Breast epithelium (tissue), 4 donors: ENCODE results near the gene BTAF1. TPM values are rescaled to one million over a fixed set of nuclear protein-coding genes. Genes with fewer than 3 reads are reported as not detected.

Source experiments
- DNase-seq, 2 donors: peaks; one replicate each; pipeline ENCODE4 v3.0.0-alpha.2; 2019; ENCODE audit warnings: low spot score in 2 of 2
- H3K27ac ChIP-seq, 2 donors: fragments of 200-600 bp; sonication (generic) in 1 of 2; one replicate each; pipeline ENCODE4 v1.5.1; 2016 to 2019; ENCODE audit warnings: mild to moderate bottlenecking in 1 of 2
- H3K27me3 ChIP-seq, 2 donors: fragments of 200-600 bp; sonication (generic) in 1 of 2; one replicate each; pipeline versions ENCODE4 v1.5.1 to v1.6.0; 2017 to 2019; ENCODE audit warnings: control low read depth in 1 of 2, mild to moderate bottlenecking in 1 of 2
- H3K36me3 ChIP-seq: fragments of 200-600 bp; one replicate; pipeline ENCODE4 v1.5.1; 2019
- H3K4me1 ChIP-seq, 2 donors: fragments of 200-600 bp; sonication (generic); one replicate each; pipeline ENCODE4 v1.5.1; 2016 to 2019; ENCODE audit warnings: control low read depth in 1 of 2
- H3K4me3 ChIP-seq, 3 donors: fragments of 200-600 bp; sonication (generic); 1 replicate in 2 of 3; 2 replicates in 1 of 3; pipeline ENCODE4 v1.5.1; 2016 to 2019; ENCODE audit warnings: mild to moderate bottlenecking in 3 of 3, moderate library complexity in 2 of 3
- H3K9me3 ChIP-seq, 2 donors: fragments of 200-600 bp; sonication (generic) in 1 of 2; one replicate each; pipeline ENCODE4 v1.5.1; 2016 to 2019; ENCODE audit warnings: control low read depth in 1 of 2
- CTCF ChIP-seq, 3 donors: fragments of 450-650 bp; IDR thresholded peaks; one replicate each; pipeline ENCODE4 v1.5.1; 2016 to 2017; ENCODE audit warnings: antibody characterized with exemption in 3 of 3, mild to moderate bottlenecking in 3 of 3, moderate library complexity in 3 of 3
- POLR2A ChIP-seq: fragments of 450-650 bp; IDR thresholded peaks from one replicate; pipeline ENCODE4 v1.6.1; 2016; ENCODE audit warnings: antibody characterized with exemption, mild to moderate bottlenecking, moderate library complexity
- POLR2AphosphoS5 ChIP-seq, 3 donors: sonication (generic); formaldehyde crosslinking; IDR thresholded peaks; one replicate each; pipeline ENCODE4 v1.6.1; 2017; ENCODE audit warnings: antibody characterized with exemption in 3 of 3
- intact Hi-C: fragments of 100-400 bp; cut with DNase I; formaldehyde crosslinking; loops from one replicate; pipeline ENCODE4 v1.15.1; 2023; ENCODE audit warnings: low total_unique reads
- total RNA-seq, 3 donors: library from RNA; depleted of rRNA; stranded (reverse); fragments of >200 nt; gene quantifications; one replicate each; pipeline ENCODE4 v1.1.0, GENCODE V29; 2016

Gene BTAF1
- total RNA-seq, 3 donors from 2014 or later: 51.2 to 105 (median 64.2) TPM

DNA sequence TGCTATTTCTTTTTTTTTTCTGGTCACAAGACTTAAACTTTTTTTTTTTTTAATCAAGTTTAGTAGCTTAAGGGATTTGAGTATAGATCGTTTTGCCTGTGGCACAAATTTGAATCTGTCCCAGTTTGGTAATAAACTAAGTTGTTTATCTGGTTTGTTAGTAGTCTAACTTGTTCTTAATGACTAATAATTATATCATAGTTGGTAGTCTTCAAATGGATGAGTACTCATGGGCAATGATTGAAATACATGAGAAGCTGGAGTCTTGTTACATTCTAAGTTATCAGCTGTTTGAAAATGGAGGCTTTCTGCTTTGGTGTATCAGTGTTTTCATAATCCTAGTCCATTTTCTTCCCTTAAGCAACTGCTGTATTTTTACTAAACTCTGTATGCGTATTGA lies 12.3 kb downstream of the BTAF1 start:
- H3K36me3 ChIP-seq: no peaks in the 10 kb centered on the region
- intact Hi-C loops: no loop called here
- no peaks in the 10 kb centered on the region for H3K4me1 ChIP-seq
- no peaks in the 10 kb centered on the region for H3K9me3 ChIP-seq
- no peaks in the 10 kb centered on the region for H3K27me3 ChIP-seq
- no peak overlapping the region for H3K4me3 ChIP-seq
- DNase-seq: no peak
- no peak overlapping the region for H3K27ac ChIP-seq
- no peak for TF ChIP-seq CTCF (IDR thresholded peaks at IDR 0.05)
- no peak for TF ChIP-seq POLR2AphosphoS5 (IDR thresholded peaks at IDR 0.05)
- TF ChIP-seq POLR2A: no peak

DNA sequence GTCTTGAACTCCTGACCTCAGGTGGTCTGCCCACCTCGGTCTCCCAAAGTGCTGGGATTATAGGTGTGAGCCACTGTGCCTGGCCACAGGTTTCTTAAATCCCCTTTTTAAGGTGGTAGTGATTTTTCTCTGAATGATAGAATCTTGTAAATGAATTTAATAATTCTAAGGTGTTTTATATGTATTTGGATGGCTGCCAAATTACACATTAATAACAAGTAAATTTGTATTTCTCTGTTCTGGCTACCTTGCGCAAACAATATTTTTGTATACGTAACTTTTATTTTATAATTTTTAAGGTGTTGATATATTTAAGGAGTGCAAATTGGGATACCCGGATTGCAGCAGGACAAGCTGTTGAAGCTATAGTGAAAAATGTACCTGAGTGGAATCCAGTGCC lies 16.1 kb downstream of the BTAF1 start:
- Histone ChIP-seq H3K4me1 (no peaks in the 10 kb centered on the region), H3K27me3 (no peaks in the 10 kb centered on the region), H3K36me3 (no peaks in the 10 kb centered on the region), H3K9me3 (no peaks in the 10 kb centered on the region), H3K4me3 (no peak overlapping the region), H3K27ac (no peak overlapping the region)
- no peak for DNase-seq
- no peak for TF ChIP-seq CTCF (IDR thresholded peaks at IDR 0.05)
- intact Hi-C loops: no loop called here

DNA sequence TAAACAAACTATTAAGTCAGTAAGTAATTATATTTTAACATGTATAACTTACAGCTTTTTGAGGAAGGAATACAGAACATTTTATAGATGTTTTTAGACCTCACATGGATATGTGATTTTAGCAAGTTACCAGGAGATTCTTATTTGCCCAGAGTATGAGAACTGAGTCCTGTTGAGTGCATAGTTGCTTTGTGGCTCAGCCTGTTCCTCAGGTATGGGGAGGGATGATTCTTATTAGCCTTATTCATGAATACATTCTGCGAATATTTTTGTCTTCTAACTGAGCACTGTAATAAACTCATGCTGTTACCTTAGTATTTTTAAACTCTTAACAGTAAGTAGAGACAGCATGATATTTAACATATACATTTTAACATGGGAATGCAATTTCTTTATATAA lies 17.9 kb downstream of the BTAF1 start:
- Histone ChIP-seq H3K27me3 (no peaks in the 10 kb centered on the region), H3K9me3 (no peaks in the 10 kb centered on the region), H3K27ac (no peak overlapping the region), H3K36me3 (no peaks in the 10 kb centered on the region), H3K4me3 (no peak overlapping the region), H3K4me1 (no peaks in the 10 kb centered on the region)
- intact Hi-C loops: no loop called here
- TF ChIP-seq POLR2AphosphoS5 (IDR thresholded peaks at IDR 0.05) (no peak), POLR2A (no peak), CTCF (IDR thresholded peaks at IDR 0.05) (no peak)
- DNase-seq: no peak

DNA sequence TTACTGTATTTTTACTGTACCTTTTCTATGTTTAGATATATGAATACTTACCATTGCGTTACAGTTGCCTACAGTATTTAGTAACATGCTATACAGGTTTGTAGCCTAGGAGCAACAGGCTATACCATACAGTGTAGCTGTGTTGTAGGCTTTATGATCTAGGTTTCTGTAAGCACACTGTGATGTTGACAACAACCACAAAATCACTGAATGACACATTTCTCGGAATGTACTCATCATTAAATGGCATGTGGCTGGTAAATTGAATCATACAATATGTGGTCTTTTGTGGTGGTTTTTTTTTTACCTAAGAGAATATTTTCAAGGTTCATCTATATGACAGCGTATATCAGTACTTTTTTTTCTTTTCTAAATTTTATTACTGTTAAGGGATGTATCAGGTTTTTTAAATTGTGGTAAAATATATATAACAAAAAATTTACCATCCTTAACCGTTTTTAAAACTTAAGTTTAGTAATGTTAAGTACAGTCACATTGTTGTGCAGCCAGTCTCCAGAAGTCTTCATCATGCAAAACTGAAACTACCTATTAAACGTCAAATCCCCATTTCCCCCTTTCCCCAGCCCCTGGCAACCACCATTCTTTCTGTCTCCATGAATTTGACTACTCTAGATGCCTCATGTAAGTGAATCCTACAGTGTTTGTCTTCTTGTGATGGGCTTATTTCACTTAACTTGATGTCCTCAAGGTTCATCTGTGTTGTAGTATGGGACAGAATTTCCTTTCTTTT lies 21.5 kb downstream of the BTAF1 start:
- DNase-seq: no peak
- Histone ChIP-seq H3K4me1 (no peaks in the 10 kb centered on the region), H3K27me3 (no peaks in the 10 kb centered on the region)

More for the DNA sequence above, 21.5 kb downstream of the BTAF1 start:
- Histone ChIP-seq H3K27ac (no peak overlapping the region), H3K4me3 (no peak overlapping the region), H3K36me3 (no peaks in the 10 kb centered on the region), H3K9me3 (no peaks in the 10 kb centered on the region)
- intact Hi-C loops: no loop called here
- TF ChIP-seq POLR2AphosphoS5 (IDR thresholded peaks at IDR 0.05): no peak
- no peak for TF ChIP-seq POLR2A
- TF ChIP-seq CTCF (IDR thresholded peaks at IDR 0.05): no peak
